GM23338 (cell line): ENCODE measurements around the gene ATP4B. TPM values are rescaled to one million over a fixed set of nuclear protein-coding genes. Genes with fewer than 3 reads are reported as not detected.

Experiments used
- ATAC-seq: fragments of 200-7000 bp; cut with Tn5 transposase; 3 replicates; pipeline ENCODE4 v1.9.1; 2020
- DNase-seq: peaks from one replicate; pipeline ENCODE4 v3.0.0-alpha.2; 2015; ENCODE audit warnings: low spot score
- H2AFZ ChIP-seq: fragments of 200-600 bp; sonication (generic); 2 replicates; pipeline ENCODE4 v1.8.0; 2016; ENCODE audit warnings: antibody characterized with exemption, mild to moderate bottlenecking, moderate library complexity
- H3F3A ChIP-seq: fragments of 200-600 bp; sonication (generic); replicated peaks from 2 replicates; pipeline ENCODE4 v1.8.0; 2017; ENCODE audit warnings: antibody characterized with exemption, mixed run types, low read depth
- H3K27ac ChIP-seq: fragments of 200-600 bp; sonication (generic); 2 replicates; pipeline ENCODE4 v1.6.1; 2016; ENCODE audit warnings: low read depth
- H3K27me3 ChIP-seq: fragments of 200-600 bp; sonication (generic); 2 replicates; pipeline ENCODE4 v1.8.0; 2016; ENCODE audit warnings: mild to moderate bottlenecking, mixed run types, moderate library complexity; ENCODE audit not compliant: insufficient read depth
- H3K36me3 ChIP-seq: fragments of 200-600 bp; sonication (generic); 2 replicates; pipeline ENCODE4 v1.8.0; 2016; ENCODE audit warnings: mild to moderate bottlenecking; ENCODE audit not compliant: insufficient read depth
- H3K4me1 ChIP-seq: fragments of 200-600 bp; sonication (generic); 2 replicates; pipeline ENCODE4 v1.8.0; 2016; ENCODE audit warnings: mild to moderate bottlenecking, moderate library complexity; ENCODE audit not compliant: insufficient read depth
- H3K4me2 ChIP-seq: fragments of 200-600 bp; sonication (generic); 2 replicates; pipeline ENCODE4 v1.7.1; 2017; ENCODE audit warnings: mixed run types
- H3K4me3 ChIP-seq: fragments of 200-600 bp; sonication (generic); 2 replicates; pipeline ENCODE4 v1.6.1; 2016; ENCODE audit warnings: mixed run types
- H3K79me2 ChIP-seq: fragments of 200-600 bp; sonication (generic); replicated peaks from 2 replicates; pipeline ENCODE4 v1.8.0; 2017; ENCODE audit warnings: mild to moderate bottlenecking; ENCODE audit not compliant: insufficient read depth
- H3K9me2 ChIP-seq: fragments of 200-600 bp; sonication (generic); 2 replicates; pipeline ENCODE4 v1.8.0; 2017; ENCODE audit not compliant: insufficient read depth
- H4K20me1 ChIP-seq: fragments of 200-600 bp; sonication (generic); replicated peaks from 2 replicates; pipeline ENCODE4 v1.8.0; 2017; ENCODE audit warnings: mild to moderate bottlenecking; ENCODE audit not compliant: insufficient read depth
- H3K27ac Mint-ChIP-seq: 2 replicates; pipeline ENCODE4 v1.8.0; 2020; ENCODE audit warnings: inconsistent platforms, mild to moderate bottlenecking, moderate library complexity, mixed read lengths
- H3K27me3 Mint-ChIP-seq: 3 replicates; pipeline ENCODE4 v1.8.0; 2022; ENCODE audit warnings: low read depth, mild to moderate bottlenecking, moderate library complexity, mixed read lengths, inconsistent platforms; ENCODE audit not compliant: insufficient read depth, poor library complexity
- H3K36me3 Mint-ChIP-seq: 3 replicates; pipeline ENCODE4 v1.8.0; 2021; ENCODE audit warnings: low read depth, mild to moderate bottlenecking, inconsistent platforms, moderate library complexity, mixed read lengths
- H3K4me1 Mint-ChIP-seq: 3 replicates; pipeline ENCODE4 v1.8.0; 2020; ENCODE audit warnings: mild to moderate bottlenecking, inconsistent platforms, mixed read lengths
- H3K4me3 Mint-ChIP-seq: 3 replicates; pipeline ENCODE4 v1.8.0; 2021; ENCODE audit warnings: moderate library complexity, mild to moderate bottlenecking, inconsistent platforms, mixed read lengths
- H3K9me3 Mint-ChIP-seq: 3 replicates; pipeline ENCODE4 v1.8.0; 2020; ENCODE audit warnings: moderate library complexity, mild to moderate bottlenecking, inconsistent platforms, mixed read lengths
- CREB1 ChIP-seq: fragments of 250-450 bp; sonication (Bioruptor Pico); IDR thresholded peaks from 2 replicates; pipeline ENCODE4 v1.5.0; 2020; ENCODE audit warnings: low read depth, mild to moderate bottlenecking, moderate library complexity
- EZH2 ChIP-seq: fragments of 200-600 bp; sonication (generic); IDR thresholded peaks from one replicate; pipeline ENCODE4 v1.8.0; 2017; ENCODE audit warnings: antibody characterized with exemption, mild to moderate bottlenecking, low read depth; ENCODE audit not compliant: unreplicated experiment
- EZH2phosphoT487 ChIP-seq: fragments of 200-600 bp; sonication (generic); IDR thresholded peaks from one replicate; pipeline ENCODE4 v1.8.1; 2018; ENCODE audit warnings: antibody characterized with exemption; ENCODE audit not compliant: unreplicated experiment
- JUNB ChIP-seq: IDR thresholded peaks from one replicate; pipeline ENCODE4 v1.6.1; 2016; ENCODE audit warnings: antibody characterized with exemption; ENCODE audit not compliant: unreplicated experiment
- NANOG ChIP-seq: IDR thresholded peaks from 2 replicates; pipeline ENCODE4 v1.6.1; 2016; ENCODE audit warnings: antibody characterized with exemption, borderline replicate concordance
- POLR2AphosphoS5 ChIP-seq: IDR thresholded peaks from 2 replicates; pipeline ENCODE4 v1.6.1; 2016; ENCODE audit warnings: antibody characterized with exemption, low read depth
- STAT1 ChIP-seq: IDR thresholded peaks from one replicate; pipeline ENCODE4 v1.6.1; 2016; ENCODE audit warnings: antibody characterized with exemption; ENCODE audit not compliant: unreplicated experiment
- ZNF114 ChIP-seq: fragments of 250-450 bp; sonication (Bioruptor Pico); IDR thresholded peaks from 2 replicates; pipeline ENCODE4 v1.5.0; 2020; ENCODE audit warnings: mild to moderate bottlenecking, moderate library complexity
- ZNF331 ChIP-seq: fragments of 250-450 bp; sonication (Bioruptor Pico); IDR thresholded peaks from 2 replicates; pipeline ENCODE4 v1.5.0; 2020; ENCODE audit warnings: low read depth, mild to moderate bottlenecking, moderate library complexity
- polyA plus RNA-seq: library from polyadenylated mRNA; unstranded; fragments of >200 nt; fragmentation: Nextera tagmentation; extraction: Ambion mirVana; gene quantifications from 2 replicates; pipeline ENCODE4 v1.2.1, GENCODE V29; 2016
- total RNA-seq: library from RNA; depleted of rRNA; stranded (reverse); fragments of >200 nt; shearing (Covaris generic); gene quantifications from 2 replicates; pipeline ENCODE4 v1.2.3, GENCODE V29; 2014
- TF ChIP-seq, protein P1 (sequence below): IDR thresholded peaks from 2 replicates; pipeline ENCODE4 v1.6.1; 2016; ENCODE audit warnings: antibody characterized with exemption
- TF ChIP-seq, protein P2 (sequence below): fragments of 250-450 bp; sonication (Bioruptor Pico); IDR thresholded peaks from 2 replicates; pipeline ENCODE4 v1.5.0; 2020; ENCODE audit warnings: mild to moderate bottlenecking, moderate library complexity
- TF ChIP-seq, protein P3 (sequence below): IDR thresholded peaks from one replicate; pipeline ENCODE4 v1.6.1; 2018; ENCODE audit warnings: antibody characterized with exemption; ENCODE audit not compliant: unreplicated experiment
- TF ChIP-seq, protein P4 (sequence below), 2 experiments: fragments of 200-600 bp in 1 of 2; sonication (generic) in 1 of 2; conservative IDR thresholded peaks; 2 replicates each; pipeline versions ENCODE4 v1.5.1 to v1.6.1; 2016 to 2017; ENCODE audit warnings: antibody characterized with exemption in 2 of 2, low read depth in 2 of 2, mild to moderate bottlenecking in 2 of 2, moderate library complexity in 1 of 2

Gene ATP4B
- total and polyA plus RNA-seq, 2 experiments from 2014 or later = not detected

DNA sequence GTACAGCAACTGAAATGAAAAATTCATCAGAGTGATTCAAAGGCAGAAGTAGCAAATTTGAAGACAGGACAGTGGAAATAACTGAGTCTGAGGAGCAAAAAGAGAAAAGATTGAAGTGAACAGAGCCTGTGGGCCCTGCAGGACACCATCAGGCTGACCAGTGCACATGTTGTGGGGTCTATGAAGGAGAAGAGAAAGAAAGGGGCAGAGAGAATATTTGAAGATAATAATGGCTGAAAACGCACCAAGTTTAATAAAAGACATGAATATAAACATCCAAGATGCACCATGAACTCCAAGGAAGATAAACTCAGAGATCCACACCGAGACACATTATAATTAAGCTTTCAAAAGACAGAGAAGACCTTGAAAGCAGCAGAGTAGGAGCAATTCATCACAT is 15.4 kb downstream of the ATP4B start:
- Mint-ChIP-seq H3K9me3 (peaks cover 30% of the 10 kb centered on the region; the same call in 2 of the 3 replicates), H3K4me3 (no peak overlapping the region), H3K27ac (no peak overlapping the region), H3K4me1 (no peaks in the 10 kb centered on the region), H3K27me3 (peaks cover 3% of the 10 kb centered on the region), H3K36me3 (peaks cover 70% of the 10 kb centered on the region)
- DNase-seq (no peak), ATAC-seq (no peak)
- no peaks in the 10 kb centered on the region for H3K4me1 ChIP-seq
- no peaks in the 10 kb centered on the region for H3K9me2 ChIP-seq
- no peaks in the 10 kb centered on the region for H3K27me3 ChIP-seq
- no peaks in the 10 kb centered on the region for H3F3A ChIP-seq
- TF ChIP-seq STAT1 (no peak), JUNB (no peak), EZH2phosphoT487 (no peak), ZNF114 (CRISPR knock-in tag) (no peak), ZNF331 (no peak), POLR2AphosphoS5 (no peak), NANOG (no peak), EZH2 (no peak), CREB1 (CRISPR knock-in tag) (no peak)
- TF ChIP-seq, protein P1, sequence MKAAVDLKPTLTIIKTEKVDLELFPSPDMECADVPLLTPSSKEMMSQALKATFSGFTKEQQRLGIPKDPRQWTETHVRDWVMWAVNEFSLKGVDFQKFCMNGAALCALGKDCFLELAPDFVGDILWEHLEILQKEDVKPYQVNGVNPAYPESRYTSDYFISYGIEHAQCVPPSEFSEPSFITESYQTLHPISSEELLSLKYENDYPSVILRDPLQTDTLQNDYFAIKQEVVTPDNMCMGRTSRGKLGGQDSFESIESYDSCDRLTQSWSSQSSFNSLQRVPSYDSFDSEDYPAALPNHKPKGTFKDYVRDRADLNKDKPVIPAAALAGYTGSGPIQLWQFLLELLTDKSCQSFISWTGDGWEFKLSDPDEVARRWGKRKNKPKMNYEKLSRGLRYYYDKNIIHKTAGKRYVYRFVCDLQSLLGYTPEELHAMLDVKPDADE = no peak
- TF ChIP-seq, protein P2, sequence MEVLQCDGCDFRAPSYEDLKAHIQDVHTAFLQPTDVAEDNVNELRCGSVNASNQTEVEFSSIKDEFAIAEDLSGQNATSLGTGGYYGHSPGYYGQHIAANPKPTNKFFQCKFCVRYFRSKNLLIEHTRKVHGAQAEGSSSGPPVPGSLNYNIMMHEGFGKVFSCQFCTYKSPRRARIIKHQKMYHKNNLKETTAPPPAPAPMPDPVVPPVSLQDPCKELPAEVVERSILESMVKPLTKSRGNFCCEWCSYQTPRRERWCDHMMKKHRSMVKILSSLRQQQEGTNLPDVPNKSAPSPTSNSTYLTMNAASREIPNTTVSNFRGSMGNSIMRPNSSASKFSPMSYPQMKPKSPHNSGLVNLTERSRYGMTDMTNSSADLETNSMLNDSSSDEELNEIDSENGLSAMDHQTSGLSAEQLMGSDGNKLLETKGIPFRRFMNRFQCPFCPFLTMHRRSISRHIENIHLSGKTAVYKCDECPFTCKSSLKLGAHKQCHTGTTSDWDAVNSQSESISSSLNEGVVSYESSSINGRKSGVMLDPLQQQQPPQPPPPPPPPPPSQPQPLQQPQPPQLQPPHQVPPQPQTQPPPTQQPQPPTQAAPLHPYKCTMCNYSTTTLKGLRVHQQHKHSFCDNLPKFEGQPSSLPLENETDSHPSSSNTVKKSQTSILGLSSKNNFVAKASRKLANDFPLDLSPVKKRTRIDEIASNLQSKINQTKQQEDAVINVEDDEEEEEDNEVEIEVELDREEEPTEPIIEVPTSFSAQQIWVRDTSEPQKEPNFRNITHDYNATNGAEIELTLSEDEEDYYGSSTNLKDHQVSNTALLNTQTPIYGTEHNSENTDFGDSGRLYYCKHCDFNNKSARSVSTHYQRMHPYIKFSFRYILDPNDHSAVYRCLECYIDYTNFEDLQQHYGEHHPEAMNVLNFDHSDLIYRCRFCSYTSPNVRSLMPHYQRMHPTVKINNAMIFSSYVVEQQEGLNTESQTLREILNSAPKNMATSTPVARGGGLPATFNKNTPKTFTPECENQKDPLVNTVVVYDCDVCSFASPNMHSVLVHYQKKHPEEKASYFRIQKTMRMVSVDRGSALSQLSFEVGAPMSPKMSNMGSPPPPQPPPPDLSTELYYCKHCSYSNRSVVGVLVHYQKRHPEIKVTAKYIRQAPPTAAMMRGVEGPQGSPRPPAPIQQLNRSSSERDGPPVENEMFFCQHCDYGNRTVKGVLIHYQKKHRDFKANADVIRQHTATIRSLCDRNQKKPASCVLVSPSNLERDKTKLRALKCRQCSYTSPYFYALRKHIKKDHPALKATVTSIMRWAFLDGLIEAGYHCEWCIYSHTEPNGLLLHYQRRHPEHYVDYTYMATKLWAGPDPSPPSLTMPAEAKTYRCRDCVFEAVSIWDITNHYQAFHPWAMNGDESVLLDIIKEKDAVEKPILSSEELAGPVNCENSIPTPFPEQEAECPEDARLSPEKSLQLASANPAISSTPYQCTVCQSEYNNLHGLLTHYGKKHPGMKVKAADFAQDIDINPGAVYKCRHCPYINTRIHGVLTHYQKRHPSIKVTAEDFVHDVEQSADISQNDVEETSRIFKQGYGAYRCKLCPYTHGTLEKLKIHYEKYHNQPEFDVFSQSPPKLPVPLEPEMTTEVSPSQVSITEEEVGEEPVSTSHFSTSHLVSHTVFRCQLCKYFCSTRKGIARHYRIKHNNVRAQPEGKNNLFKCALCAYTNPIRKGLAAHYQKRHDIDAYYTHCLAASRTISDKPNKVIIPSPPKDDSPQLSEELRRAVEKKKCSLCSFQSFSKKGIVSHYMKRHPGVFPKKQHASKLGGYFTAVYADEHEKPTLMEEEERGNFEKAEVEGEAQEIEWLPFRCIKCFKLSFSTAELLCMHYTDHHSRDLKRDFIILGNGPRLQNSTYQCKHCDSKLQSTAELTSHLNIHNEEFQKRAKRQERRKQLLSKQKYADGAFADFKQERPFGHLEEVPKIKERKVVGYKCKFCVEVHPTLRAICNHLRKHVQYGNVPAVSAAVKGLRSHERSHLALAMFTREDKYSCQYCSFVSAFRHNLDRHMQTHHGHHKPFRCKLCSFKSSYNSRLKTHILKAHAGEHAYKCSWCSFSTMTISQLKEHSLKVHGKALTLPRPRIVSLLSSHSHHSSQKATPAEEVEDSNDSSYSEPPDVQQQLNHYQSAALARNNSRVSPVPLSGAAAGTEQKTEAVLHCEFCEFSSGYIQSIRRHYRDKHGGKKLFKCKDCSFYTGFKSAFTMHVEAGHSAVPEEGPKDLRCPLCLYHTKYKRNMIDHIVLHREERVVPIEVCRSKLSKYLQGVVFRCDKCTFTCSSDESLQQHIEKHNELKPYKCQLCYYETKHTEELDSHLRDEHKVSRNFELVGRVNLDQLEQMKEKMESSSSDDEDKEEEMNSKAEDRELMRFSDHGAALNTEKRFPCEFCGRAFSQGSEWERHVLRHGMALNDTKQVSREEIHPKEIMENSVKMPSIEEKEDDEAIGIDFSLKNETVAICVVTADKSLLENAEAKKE (CRISPR knock-in tag) = no peak
- TF ChIP-seq, protein P3, sequence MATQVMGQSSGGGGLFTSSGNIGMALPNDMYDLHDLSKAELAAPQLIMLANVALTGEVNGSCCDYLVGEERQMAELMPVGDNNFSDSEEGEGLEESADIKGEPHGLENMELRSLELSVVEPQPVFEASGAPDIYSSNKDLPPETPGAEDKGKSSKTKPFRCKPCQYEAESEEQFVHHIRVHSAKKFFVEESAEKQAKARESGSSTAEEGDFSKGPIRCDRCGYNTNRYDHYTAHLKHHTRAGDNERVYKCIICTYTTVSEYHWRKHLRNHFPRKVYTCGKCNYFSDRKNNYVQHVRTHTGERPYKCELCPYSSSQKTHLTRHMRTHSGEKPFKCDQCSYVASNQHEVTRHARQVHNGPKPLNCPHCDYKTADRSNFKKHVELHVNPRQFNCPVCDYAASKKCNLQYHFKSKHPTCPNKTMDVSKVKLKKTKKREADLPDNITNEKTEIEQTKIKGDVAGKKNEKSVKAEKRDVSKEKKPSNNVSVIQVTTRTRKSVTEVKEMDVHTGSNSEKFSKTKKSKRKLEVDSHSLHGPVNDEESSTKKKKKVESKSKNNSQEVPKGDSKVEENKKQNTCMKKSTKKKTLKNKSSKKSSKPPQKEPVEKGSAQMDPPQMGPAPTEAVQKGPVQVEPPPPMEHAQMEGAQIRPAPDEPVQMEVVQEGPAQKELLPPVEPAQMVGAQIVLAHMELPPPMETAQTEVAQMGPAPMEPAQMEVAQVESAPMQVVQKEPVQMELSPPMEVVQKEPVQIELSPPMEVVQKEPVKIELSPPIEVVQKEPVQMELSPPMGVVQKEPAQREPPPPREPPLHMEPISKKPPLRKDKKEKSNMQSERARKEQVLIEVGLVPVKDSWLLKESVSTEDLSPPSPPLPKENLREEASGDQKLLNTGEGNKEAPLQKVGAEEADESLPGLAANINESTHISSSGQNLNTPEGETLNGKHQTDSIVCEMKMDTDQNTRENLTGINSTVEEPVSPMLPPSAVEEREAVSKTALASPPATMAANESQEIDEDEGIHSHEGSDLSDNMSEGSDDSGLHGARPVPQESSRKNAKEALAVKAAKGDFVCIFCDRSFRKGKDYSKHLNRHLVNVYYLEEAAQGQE = no peak
- TF ChIP-seq, protein P4, sequence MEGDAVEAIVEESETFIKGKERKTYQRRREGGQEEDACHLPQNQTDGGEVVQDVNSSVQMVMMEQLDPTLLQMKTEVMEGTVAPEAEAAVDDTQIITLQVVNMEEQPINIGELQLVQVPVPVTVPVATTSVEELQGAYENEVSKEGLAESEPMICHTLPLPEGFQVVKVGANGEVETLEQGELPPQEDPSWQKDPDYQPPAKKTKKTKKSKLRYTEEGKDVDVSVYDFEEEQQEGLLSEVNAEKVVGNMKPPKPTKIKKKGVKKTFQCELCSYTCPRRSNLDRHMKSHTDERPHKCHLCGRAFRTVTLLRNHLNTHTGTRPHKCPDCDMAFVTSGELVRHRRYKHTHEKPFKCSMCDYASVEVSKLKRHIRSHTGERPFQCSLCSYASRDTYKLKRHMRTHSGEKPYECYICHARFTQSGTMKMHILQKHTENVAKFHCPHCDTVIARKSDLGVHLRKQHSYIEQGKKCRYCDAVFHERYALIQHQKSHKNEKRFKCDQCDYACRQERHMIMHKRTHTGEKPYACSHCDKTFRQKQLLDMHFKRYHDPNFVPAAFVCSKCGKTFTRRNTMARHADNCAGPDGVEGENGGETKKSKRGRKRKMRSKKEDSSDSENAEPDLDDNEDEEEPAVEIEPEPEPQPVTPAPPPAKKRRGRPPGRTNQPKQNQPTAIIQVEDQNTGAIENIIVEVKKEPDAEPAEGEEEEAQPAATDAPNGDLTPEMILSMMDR (conservative IDR thresholded peaks at IDR 0.05; ENCODE audit: low read depth in 2 of 2) = no peak
- peaks cover 3% of the 10 kb centered on the region; the same call in 1 of the 2 replicates for H4K20me1 ChIP-seq
- peaks cover 20% of the 10 kb centered on the region for H3K36me3 ChIP-seq
- no peak overlapping the region for H2AFZ ChIP-seq
- no peak overlapping the region for H3K4me2 ChIP-seq
- H3K4me3 ChIP-seq = no peak overlapping the region
- no peaks in the 10 kb centered on the region for H3K79me2 ChIP-seq
- H3K27ac ChIP-seq = no peak overlapping the region
